Amniotic epithelial cell (primary cell): ENCODE results near the gene OR4X1.
A peak's percentile ranks its signal among the peaks of the same experiment; 100 is the strongest.
"Not testable (repeated sequence)": the region's sequence is repeated elsewhere in the genome, so short reads cannot be mapped to it uniquely, and the experiment has no call there.

Experiments used
- DNase-seq: peaks from one replicate; pipeline ENCODE4 v3.0.0-alpha.2; 2010; ENCODE audit warnings: low read depth

The OR4X1 gene, protein sequence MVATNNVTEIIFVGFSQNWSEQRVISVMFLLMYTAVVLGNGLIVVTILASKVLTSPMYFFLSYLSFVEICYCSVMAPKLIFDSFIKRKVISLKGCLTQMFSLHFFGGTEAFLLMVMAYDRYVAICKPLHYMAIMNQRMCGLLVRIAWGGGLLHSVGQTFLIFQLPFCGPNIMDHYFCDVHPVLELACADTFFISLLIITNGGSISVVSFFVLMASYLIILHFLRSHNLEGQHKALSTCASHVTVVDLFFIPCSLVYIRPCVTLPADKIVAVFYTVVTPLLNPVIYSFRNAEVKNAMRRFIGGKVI

DNA sequence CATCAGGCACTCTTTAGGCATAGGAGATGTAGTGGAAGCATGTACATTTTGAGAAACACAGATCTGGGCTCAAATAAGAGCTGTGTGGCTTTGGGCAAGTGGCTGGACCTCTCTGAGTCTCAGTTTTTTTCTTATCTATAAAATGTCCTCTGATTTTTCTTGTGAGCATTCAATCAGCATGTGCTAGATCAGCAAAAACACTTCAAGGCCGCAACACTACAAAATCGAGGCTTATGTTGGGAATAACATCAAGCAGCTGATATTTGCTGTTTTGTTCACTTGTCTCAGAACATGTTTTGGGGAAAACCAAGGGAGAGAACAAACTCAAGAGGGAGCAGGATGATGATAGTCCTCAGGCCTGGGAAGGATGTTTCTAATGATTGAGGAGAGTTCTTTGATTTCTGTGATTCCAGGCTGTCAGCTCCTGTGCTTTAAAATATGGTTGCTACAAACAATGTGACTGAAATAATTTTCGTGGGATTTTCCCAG is at the start of gene OR4X1:
OR4X1 (plus strand) TSS at position 439 of the 489 bp plus-strand sequence; CDS start at position 439, 0 bp downstream.
- DNase-seq = no peak

DNA sequence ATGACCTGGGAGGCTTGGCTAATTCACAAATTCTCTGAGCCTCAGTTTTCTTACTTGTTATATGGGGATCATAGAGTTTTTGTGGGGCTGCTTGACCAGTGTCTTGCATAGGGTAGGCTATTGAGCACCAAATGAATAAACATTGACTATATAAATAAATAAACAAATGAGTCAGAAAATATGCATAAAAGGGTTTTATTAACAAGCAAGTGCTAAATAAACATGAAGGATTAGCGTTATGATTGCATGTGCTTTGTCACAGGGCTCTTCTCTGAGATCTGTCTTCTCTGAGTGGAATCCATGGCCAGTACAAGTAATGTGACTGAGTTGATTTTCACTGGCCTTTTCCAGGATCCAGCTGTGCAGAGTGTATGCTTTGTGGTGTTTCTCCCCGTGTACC is 47.2 kb upstream of the OR4X1 start, which contains the start of gene OR4B1:
OR4B1 (plus strand) TSS at position 301 of the 400 bp plus-strand sequence; CDS start at position 301, 0 bp downstream.
- DNase-seq = no peak

DNA sequence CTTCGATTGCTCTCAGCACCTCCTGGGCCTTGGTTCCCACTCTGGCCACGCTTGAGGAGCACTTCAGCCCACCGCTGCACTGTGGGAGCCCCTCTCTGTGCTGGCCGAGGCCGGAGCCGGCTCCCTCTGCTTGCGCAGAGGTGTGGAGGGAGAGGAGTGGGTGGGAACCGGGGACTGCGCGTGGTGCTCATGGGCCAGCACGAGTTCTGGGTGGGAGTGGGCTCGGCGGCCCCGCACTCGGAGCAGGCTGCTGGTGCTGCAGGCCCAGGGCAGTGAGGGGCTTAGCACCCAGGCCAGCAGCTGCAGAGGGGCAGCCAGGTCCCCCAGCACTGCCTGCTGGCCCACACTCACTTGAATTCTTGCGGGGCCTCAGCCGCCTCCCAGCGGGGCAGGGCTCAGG is 34.9 kb upstream of the OR4X1 start:
- no peak for DNase-seq

DNA sequence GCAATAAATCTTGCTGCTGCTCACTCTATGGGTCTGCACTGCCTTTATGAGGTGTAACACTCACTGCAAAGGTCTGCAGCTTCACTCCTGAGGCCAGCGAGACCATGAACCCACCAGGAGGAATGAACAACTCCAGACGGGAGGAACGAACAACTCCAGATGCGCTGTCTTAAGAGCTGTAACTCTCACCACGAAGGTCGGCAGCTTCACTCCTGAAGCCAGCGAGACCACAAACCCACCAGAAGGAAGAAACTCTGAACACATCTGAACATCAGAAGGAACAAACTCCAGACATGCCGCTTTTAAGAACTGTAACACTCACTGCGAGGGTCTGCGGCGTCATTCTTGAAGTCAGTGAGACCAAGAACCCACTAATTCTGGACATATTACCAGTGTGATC is 33.6 kb upstream of the OR4X1 start:
- not testable (repeated sequence) for DNase-seq

DNA sequence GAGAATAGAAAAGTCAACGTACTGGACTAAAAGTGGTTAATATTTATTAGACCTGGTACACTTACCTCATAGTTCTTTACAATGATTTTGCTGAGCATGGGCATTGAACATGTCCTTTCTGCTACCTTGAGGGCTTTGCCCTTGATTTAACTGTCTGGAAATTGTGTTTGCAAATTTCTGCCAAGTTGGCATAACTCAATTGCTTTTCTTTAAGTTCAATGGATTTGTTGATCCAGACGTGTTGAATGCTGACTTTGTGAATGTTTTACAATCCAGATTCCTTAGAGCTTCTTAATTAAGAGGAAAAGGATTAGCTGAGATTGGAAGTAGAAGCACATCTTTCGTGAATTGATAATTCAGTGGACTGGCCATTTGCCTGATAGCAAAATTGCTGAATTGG is 25.9 kb upstream of the OR4X1 start:
- no peak for DNase-seq

DNA sequence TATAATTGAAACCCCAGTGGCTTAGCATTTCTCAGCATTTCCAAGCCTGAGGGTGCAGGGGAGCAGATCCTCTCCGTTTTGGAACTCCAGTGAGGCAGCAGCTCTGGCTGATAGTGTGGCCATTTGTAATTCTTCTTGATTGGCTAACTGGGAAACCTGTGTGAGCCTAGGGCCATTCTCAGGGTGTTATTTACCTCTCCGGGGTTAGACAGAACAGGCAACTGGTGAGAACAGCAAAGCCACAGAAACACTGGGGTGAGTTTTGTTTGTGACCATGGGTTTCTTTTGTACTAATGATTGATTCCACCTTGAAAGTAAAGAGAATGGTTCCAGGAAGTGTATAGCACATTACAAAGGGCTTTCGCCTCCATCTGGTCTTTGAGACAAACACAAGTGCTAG is 21.2 kb upstream of the OR4X1 start:
- no peak for DNase-seq

DNA sequence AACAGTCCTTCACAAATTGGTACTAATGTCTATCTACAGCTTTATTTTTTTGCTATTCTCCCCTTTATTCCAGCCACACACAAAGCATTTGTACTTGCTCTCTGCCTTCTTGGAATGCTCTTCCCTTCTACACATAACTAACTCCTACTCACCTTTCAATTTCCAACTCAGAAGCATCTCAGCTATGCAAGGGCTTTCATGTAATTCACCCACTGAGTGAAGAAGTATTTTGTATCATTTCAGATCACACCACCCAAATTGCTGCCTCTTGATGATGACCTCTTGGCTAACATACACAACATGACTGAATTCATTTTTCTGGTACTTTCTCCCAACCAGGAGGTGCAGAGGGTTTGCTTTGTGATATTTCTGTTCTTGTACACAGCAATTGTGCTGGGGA is 18.9 kb upstream of the OR4X1 start, which contains the start of gene OR4X2:
OR4X2 (plus strand) TSS at position 301 of the 400 bp plus-strand sequence; CDS start at position 301, 0 bp downstream.
- no peak for DNase-seq

DNA sequence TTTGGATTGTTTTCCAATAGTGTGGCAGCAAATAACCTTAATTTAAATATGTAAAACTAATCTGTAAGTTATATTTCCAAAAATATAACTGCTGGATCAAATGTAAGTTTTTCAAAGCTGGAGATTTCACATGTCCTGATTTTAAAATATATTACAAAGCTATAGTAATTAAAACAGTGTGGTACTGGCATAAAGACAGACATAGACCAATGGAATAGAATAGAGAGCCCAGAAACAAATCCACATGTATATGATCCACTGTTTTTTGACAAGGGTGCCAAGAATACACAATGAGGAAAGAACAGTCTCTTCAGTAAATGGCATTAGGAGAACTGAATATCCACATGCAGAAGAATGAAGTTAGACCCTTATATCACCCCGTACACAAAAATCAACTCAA is 14.8 kb upstream of the OR4X1 start:
- DNase-seq = no peak

DNA sequence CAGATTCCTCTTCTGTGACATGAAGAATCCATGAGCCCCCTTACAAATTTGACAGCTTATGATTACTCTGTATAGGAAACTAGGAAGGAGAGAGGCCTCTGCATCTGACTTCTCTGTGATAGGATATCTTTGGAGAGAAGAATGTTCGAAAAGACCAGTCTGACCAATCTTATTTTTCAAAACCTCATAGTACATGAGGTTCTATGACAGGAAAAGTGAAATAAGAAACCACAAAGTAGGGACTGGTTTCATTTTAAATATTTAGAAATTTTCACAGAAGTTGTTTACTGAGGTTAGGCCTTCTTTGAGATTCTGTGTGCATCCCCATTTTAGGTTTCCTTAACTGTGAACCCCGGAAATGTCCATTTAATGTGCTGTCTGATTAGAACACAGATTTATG is 2.1 kb upstream of the OR4X1 start:
- no peak for DNase-seq

DNA sequence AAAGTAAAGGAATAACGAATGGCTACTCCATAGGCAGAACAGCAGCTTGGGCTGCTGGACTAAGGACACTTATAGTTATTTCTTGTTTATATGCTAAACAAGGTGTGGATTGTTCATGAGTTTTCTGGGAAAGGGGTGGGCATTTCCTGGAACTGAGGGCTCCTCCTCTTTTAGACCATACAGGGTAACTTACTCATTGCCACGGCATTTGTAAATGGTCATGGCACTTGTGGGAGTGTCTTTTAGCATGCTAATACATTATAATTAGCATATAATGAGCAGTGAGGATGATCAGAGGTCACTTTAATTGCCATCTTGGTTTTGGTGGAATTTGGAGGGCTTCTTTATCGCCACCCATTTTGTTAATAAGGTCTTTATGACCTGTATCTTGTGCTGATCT is 7.0 kb downstream of the OR4X1 start:
- no peak for DNase-seq

DNA sequence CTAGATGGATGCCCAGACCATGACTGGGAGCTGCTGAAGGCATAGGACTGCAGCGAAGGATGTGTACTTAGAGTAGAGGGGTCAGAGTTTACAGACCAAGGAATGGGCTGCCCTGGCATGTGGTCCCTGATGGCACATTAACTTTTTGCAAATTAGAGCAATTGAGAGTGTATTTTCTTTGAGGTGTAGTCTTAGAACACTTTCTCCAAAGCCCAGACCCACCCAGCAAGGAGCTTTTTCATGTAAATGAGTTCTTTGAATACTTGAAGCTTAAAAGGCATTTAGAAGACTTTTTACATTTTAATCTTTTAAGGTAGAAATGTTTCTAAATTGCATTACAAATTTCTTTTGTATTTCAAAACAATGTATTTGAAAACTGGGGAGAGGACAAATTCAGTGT is 8.9 kb downstream of the OR4X1 start:
- no peak for DNase-seq

DNA sequence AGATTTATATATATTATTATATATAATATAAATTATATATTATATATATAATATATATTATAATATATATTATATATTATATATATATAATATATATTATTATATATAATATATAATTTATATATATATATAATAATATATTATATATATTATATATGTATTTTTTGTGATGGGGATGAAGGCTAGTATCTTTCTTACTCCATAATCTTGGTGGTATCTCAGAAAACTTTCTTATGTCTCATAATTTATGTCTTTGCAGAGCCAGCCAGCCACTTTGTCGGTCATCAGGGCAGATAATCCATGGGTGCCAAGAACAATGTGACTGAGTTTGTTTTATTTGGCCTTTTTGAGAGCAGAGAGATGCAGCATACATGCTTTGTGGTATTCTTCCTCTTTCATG is 42.3 kb downstream of the OR4X1 start, which contains the start of gene OR4S1:
OR4S1 (plus strand) TSS at position 301 of the 400 bp plus-strand sequence; CDS start at position 301, 0 bp downstream.
- DNase-seq = no peak

DNA sequence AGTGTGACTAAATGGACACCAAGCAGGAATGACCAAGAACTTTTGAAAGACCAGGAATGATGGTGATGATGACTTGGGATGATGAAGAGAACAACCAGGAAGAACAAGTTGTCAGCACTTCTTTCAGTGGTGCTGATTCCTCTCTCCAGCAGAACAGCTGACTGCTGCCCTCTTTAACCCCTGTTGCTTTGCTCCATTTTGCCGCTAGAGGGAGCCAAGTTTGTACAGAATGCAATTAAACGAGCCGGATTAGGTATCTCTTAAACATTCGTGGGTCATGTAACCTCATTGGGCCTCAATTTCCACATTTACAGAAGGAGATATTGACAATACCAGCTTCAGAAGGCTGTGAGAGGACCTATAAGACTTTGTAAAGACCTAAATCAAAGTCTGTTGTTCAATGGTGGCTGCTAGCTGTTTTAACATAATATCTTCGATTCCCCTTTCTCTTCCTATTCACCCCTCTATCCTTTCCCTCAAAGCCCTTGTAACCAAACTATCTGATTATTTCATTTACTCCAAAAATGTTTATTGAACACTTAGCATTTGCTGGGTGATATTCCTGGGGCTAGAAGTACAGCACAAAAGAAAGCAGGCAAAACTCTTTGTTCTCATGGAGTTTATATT is 44.2 kb downstream of the OR4X1 start:
- DNase-seq = peak; percentile 33

DNA sequence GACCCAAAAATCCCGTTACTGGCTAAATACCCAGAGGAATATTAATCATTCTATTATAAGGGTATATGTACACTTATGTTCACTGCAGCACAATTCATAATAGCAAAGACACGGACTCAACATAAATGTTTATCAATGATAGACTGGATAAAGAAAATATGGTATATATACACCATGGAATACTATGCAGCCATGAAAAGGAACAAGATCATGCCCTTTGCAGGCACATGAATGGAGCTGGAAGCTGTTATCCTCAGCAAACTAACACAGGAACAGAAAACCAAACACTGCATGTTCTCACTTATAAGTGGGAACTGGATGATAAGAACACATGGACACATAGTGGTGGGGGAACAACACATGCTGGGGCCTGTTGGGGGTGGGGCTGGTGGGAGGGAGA is 49.9 kb downstream of the OR4X1 start:
- DNase-seq = not testable (repeated sequence)
